ENCODE results near the gene ST7L. TPM values are rescaled to one million over a fixed set of nuclear protein-coding genes. Genes with fewer than 3 reads are reported as not detected.

ST7L gene
- total and polyA plus RNA-seq, 2 of the 4 experiments (the other 2 are of a cell fraction): 7.7 to 14.7 TPM

DNA sequence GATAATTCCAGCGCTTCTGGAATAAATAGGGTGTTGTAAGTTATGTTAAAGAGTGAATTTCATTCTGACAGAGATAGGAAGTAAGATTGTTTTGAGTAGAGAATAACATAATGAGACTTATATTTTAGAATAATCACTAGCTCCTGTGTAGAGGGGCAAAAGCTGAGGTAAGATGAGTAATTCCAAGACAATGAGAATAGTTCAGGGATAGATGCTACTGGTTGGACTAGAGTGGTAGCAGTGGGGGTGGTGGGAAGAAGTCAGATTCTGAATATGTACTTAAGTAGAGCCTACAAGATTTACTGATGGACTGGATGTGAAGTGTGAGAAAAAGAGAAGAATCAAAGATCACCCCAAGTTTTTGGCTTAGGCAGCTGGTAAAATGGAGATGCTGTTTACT lies 32.3 kb upstream of the ST7L start:
- ChIA-PET POLR2A (ENCODE audit: unreplicated experiment) (no interaction called here), CTCF (interaction anchor here (1.0 to 1.2 kb wide), 2 partner anchors 11 to 260 kb away, joined by 3 to 5 read pairs; no protein-coding TSS in a partner anchor)
- H3K4me2 ChIP-seq (ENCODE audit: low read depth, low read length): no peak overlapping the region
- no peak overlapping the region for H2BK15ac ChIP-seq (ENCODE audit: low read depth, low read length)
- no peak overlapping the region for H2AK9ac ChIP-seq (replicated peaks; ENCODE audit: low read depth, low read length, poor library complexity)
- H2AFZ ChIP-seq (replicated peaks; ENCODE audit: low read length, poor library complexity): no peak overlapping the region
- dilution Hi-C loops (cut with HindIII; ENCODE audit: low sequenced_read_pairs, unreplicated experiment): no loop called here
- DNase-seq (peak; percentile 16), ATAC-seq (ENCODE audit: low read depth) (no peak)
- H2BK20ac ChIP-seq (ENCODE audit: low read depth, low read length): no peak overlapping the region
- H4K5ac ChIP-seq (ENCODE audit: low read depth, low read length): no peak overlapping the region
- H2BK5ac ChIP-seq (ENCODE audit: low read depth, low read length, poor library complexity, severe bottlenecking): no peak overlapping the region
- no peaks in the 10 kb centered on the region for H3K9me3 ChIP-seq (ENCODE audit: control insufficient read depth, insufficient read depth, low read length)
- in situ Hi-C loops (cut with MboI; ENCODE audit: low sequenced_read_pairs): no loop called here
- peaks cover 15 to 33% of the 10 kb centered on the region in 2 experiments for H3K79me1 ChIP-seq (ENCODE audit: low read depth in 1 of 2, low read length in 2 of 2)
- no peak overlapping the region for H3K9ac ChIP-seq (ENCODE audit: low read depth, low read length)
- intact Hi-C loops (cut with micrococcal nuclease): no loop called here
- no peak overlapping the region for H3K4ac ChIP-seq (ENCODE audit: low read depth, low read length)
- BruUV-seq (replicated peaks): no TSS peak
- H4K8ac ChIP-seq (ENCODE audit: low read depth in 2 of 2, low read length in 2 of 2): no peak overlapping the region
- H3K56ac ChIP-seq (ENCODE audit: extremely low read depth, insufficient read depth, low read length): no peak overlapping the region
- TF ChIP-seq RFX5 (IDR thresholded peaks at IDR 0.05; ENCODE audit: low read depth, low read length) (no peak), MAZ (IDR thresholded peaks at IDR 0.05; ENCODE audit: borderline replicate concordance, low read depth, low read length) (no peak), FOS (IDR thresholded peaks at IDR 0.05; ENCODE audit: low read depth, low read length) (no peak), MAFK (IDR thresholded peaks at IDR 0.05; ENCODE audit: low read depth, low read length) (no peak), POLR2A (IDR thresholded peaks at IDR 0.05; ENCODE audit: low read depth, low read length) (no peak), CHD1 (IDR thresholded peaks at IDR 0.05; ENCODE audit: low read depth, low read length) (no peak), MXI1 (IDR thresholded peaks at IDR 0.05; ENCODE audit: borderline replicate concordance, low read depth, low read length) (no peak), RAD21 (IDR thresholded peaks at IDR 0.05; ENCODE audit: low read length) (no peak), RCOR1 (IDR thresholded peaks at IDR 0.05; ENCODE audit: insufficient replicate concordance, low read length) (no peak), BHLHE40 (IDR thresholded peaks at IDR 0.05; ENCODE audit: low read depth, low read length) (no peak), NFE2L2 (IDR thresholded peaks at IDR 0.05; ENCODE audit: low read depth, low read length) (no peak), SMC3 (IDR thresholded peaks at IDR 0.05; ENCODE audit: low read depth, low read length) (no peak)
- TF ChIP-seq, protein P1, sequence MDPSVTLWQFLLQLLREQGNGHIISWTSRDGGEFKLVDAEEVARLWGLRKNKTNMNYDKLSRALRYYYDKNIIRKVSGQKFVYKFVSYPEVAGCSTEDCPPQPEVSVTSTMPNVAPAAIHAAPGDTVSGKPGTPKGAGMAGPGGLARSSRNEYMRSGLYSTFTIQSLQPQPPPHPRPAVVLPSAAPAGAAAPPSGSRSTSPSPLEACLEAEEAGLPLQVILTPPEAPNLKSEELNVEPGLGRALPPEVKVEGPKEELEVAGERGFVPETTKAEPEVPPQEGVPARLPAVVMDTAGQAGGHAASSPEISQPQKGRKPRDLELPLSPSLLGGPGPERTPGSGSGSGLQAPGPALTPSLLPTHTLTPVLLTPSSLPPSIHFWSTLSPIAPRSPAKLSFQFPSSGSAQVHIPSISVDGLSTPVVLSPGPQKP (IDR thresholded peaks at IDR 0.05; ENCODE audit: borderline replicate concordance, low read depth, low read length): no peak
- TF ChIP-seq, protein P2, sequence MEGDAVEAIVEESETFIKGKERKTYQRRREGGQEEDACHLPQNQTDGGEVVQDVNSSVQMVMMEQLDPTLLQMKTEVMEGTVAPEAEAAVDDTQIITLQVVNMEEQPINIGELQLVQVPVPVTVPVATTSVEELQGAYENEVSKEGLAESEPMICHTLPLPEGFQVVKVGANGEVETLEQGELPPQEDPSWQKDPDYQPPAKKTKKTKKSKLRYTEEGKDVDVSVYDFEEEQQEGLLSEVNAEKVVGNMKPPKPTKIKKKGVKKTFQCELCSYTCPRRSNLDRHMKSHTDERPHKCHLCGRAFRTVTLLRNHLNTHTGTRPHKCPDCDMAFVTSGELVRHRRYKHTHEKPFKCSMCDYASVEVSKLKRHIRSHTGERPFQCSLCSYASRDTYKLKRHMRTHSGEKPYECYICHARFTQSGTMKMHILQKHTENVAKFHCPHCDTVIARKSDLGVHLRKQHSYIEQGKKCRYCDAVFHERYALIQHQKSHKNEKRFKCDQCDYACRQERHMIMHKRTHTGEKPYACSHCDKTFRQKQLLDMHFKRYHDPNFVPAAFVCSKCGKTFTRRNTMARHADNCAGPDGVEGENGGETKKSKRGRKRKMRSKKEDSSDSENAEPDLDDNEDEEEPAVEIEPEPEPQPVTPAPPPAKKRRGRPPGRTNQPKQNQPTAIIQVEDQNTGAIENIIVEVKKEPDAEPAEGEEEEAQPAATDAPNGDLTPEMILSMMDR (conservative IDR thresholded peaks at IDR 0.05; ENCODE audit: low read depth, low read length): no peak
- H3K4me1 ChIP-seq (ENCODE audit: control insufficient read depth, insufficient read depth, low read length): 0 out of 2 replicates have a peak, but pooled peaks cover 2% of the 10 kb centered on the region
- H3K27ac ChIP-seq (ENCODE audit: insufficient read depth, low read length): no peak overlapping the region
- no peak overlapping the region for H2BK120ac ChIP-seq (ENCODE audit: low read depth, low read length)
- H4K20me1 ChIP-seq (ENCODE audit: insufficient read depth, low read length): peaks cover 3% of the 10 kb centered on the region
- no peak overlapping the region for H3K14ac ChIP-seq (replicated peaks; ENCODE audit: low read depth, low read length)
- no CpG with 5 or more reads among the region's 1 CpG for WGBS, 2 experiments (ENCODE audit: extremely low coverage in 2 of 2, insufficient read length in 1 of 2)
- no peak overlapping the region for H3K23ac ChIP-seq (ENCODE audit: low read depth, low read length)
- H3K4me3 ChIP-seq (ENCODE audit: insufficient read depth, low read depth, low read length): no peak overlapping the region
- no peak overlapping the region for H4K91ac ChIP-seq (ENCODE audit: insufficient read depth, low read depth, low read length)
- no peak overlapping the region for H2AK5ac ChIP-seq (ENCODE audit: low read depth, low read length)
- H3K18ac ChIP-seq (ENCODE audit: low read depth, low read length): no peak overlapping the region
- no peaks in the 10 kb centered on the region for H3K27me3 ChIP-seq (ENCODE audit: control insufficient read depth, insufficient read depth, low read length)
- H3K36me3 ChIP-seq (ENCODE audit: control insufficient read depth, insufficient read depth, low read length): peaks cover 34% of the 10 kb centered on the region
- peaks cover 2% of the 10 kb centered on the region; the same call in 1 of the 2 replicates for H3K9me1 ChIP-seq (ENCODE audit: insufficient read depth, low read length)

All from IMR-90 (cell line).